Ovary (tissue), 3 donors: ENCODE measurements around the gene OSBPL1A.

ENCODE experiments used
- POLR2A ChIP-seq: fragments of 450-650 bp; IDR thresholded peaks from one replicate; pipeline ENCODE4 v1.6.1; 2017; ENCODE audit warnings: antibody characterized with exemption, mild to moderate bottlenecking, moderate library complexity
- TF ChIP-seq, protein P1 (sequence below), 3 donors: fragments of 450-650 bp in 2 of 3; fragments of 200-600 bp in 1 of 3; IDR thresholded peaks; one replicate each; pipeline versions ENCODE4 v1.5.1 to v1.8.0; 2016 to 2022; ENCODE audit warnings: antibody characterized with exemption in 3 of 3, mild to moderate bottlenecking in 1 of 3
- donor health status: DM: no; HTN: no; CAD: no.

DNA sequence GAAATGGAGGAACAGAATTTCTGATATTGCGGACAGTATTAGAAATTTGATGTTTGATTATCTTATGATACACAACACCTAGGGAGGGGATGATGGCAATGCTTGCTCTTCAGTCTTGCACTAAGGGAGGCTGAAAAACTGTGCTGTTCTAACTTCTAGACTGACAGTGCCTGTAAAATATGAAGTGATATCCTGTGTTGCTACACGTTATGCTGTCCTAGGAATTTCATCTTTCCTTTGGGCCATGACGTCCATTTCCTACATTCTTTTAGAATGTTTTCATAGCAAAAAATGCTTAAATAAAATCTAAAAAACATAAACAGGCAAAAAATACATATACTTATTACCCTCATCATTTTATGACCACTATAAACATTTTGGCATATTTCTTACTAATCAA lies 55.3 kb downstream of the OSBPL1A start:
- TF ChIP-seq POLR2A, result no peak
- TF ChIP-seq, protein P1, sequence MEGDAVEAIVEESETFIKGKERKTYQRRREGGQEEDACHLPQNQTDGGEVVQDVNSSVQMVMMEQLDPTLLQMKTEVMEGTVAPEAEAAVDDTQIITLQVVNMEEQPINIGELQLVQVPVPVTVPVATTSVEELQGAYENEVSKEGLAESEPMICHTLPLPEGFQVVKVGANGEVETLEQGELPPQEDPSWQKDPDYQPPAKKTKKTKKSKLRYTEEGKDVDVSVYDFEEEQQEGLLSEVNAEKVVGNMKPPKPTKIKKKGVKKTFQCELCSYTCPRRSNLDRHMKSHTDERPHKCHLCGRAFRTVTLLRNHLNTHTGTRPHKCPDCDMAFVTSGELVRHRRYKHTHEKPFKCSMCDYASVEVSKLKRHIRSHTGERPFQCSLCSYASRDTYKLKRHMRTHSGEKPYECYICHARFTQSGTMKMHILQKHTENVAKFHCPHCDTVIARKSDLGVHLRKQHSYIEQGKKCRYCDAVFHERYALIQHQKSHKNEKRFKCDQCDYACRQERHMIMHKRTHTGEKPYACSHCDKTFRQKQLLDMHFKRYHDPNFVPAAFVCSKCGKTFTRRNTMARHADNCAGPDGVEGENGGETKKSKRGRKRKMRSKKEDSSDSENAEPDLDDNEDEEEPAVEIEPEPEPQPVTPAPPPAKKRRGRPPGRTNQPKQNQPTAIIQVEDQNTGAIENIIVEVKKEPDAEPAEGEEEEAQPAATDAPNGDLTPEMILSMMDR (IDR thresholded peaks at IDR 0.05), result no peak
